Activated CD4-positive, alpha-beta T cell treated with anti-CD3 and anti-CD28 coated beads for 36 hours (primary cell): ENCODE results near the gene COPB1. TPM values are rescaled to one million over a fixed set of nuclear protein-coding genes. Genes with fewer than 3 reads are reported as not detected.

Source experiments
- ATAC-seq: fragments of 200-7000 bp; cut with Tn5 transposase; one replicate; pipeline ENCODE4 v1.10.0; 2021; ENCODE audit warnings: mild to moderate bottlenecking, moderate library complexity
- CTCF ChIA-PET: fragments of 350-600 bp; sonication (Branson Sonifier 250); formaldehyde crosslinking; loops from one replicate; lab custom pipeline; 2021; ENCODE audit warnings: antibody characterized with exemption; lab: Charles Lee
- POLR2A ChIA-PET: fragments of 350-600 bp; sonication (Branson Sonifier 250); formaldehyde crosslinking; loops from one replicate; lab custom pipeline; 2021; ENCODE audit warnings: antibody characterized with exemption, inconsistent platforms; lab: Charles Lee
- DNase-seq: peaks from one replicate; pipeline ENCODE4 v3.0.0-alpha.2; 2020
- H3K27ac Mint-ChIP-seq: one replicate; pipeline ENCODE4 v1.8.0; 2021; ENCODE audit warnings: mixed read lengths
- H3K27me3 Mint-ChIP-seq: one replicate; pipeline ENCODE4 v1.8.0; 2021; ENCODE audit warnings: mixed read lengths
- H3K36me3 Mint-ChIP-seq: one replicate; pipeline ENCODE4 v1.8.0; 2021; ENCODE audit warnings: low read depth, mixed read lengths
- H3K4me1 Mint-ChIP-seq: one replicate; pipeline ENCODE4 v1.8.0; 2021; ENCODE audit warnings: mixed read lengths
- H3K4me3 Mint-ChIP-seq: one replicate; pipeline ENCODE4 v1.8.0; 2021; ENCODE audit warnings: mild to moderate bottlenecking, moderate library complexity, mixed read lengths
- H3K9me3 Mint-ChIP-seq: one replicate; pipeline ENCODE4 v1.8.0; 2021; ENCODE audit warnings: low read depth, mixed read lengths
- intact Hi-C, 2 experiments: fragments of 100-400 bp; cut with DNase I in 1 of 2; cut with micrococcal nuclease in 1 of 2; formaldehyde crosslinking; loops; one replicate each; pipeline versions ENCODE4 v1.14.2 to v1.15.1; 2022 to 2024; cut with DNase I, micrococcal nuclease
- total RNA-seq, 2 experiments: library from RNA; stranded (reverse); gene quantifications; one replicate each; pipeline ENCODE4 v1.2.3, GENCODE V29; 2021

COPB1 gene
- total RNA-seq, 2 experiments from 2014 or later, result 102 to 106 TPM

GRCh38 chr11:14518820-14519219 lies 19.2 kb upstream of the COPB1 start:
- ATAC-seq (no peak), DNase-seq (no peak)
- POLR2A ChIA-PET, result interaction anchor here (0.6 kb wide), 1 partner anchor 384 kb away, joined by 3 read pairs; no protein-coding TSS in a partner anchor
- no peaks in the 10 kb centered on the region for H3K27me3 Mint-ChIP-seq
- H3K36me3 Mint-ChIP-seq, result peaks cover 38% of the 10 kb centered on the region
- intact Hi-C loops, result no loop called here
- peaks cover 25% of the 10 kb centered on the region for H3K4me1 Mint-ChIP-seq
- H3K4me3 Mint-ChIP-seq, result peak overlapping the region; percentile 93
- H3K27ac Mint-ChIP-seq, result peak overlapping the region; percentile 95
- CTCF ChIA-PET, result interaction anchor here (2.3 kb wide), 1 partner anchor 389 kb away, joined by 13 read pairs; no protein-coding TSS in a partner anchor
- no peaks in the 10 kb centered on the region for H3K9me3 Mint-ChIP-seq

GRCh38 chr11:14513800-14514199 lies 14.2 kb upstream of the COPB1 start:
- Mint-ChIP-seq H3K27me3 (no peaks in the 10 kb centered on the region), H3K4me1 (peaks cover 20% of the 10 kb centered on the region), H3K9me3 (no peaks in the 10 kb centered on the region), H3K36me3 (peaks cover 56% of the 10 kb centered on the region), H3K4me3 (no peak overlapping the region), H3K27ac (no peak overlapping the region)
- ChIA-PET POLR2A (no interaction called here), CTCF (interaction anchor here (0.7 to 0.9 kb wide), 2 partner anchors 391 to 393 kb away, joined by 3 read pairs; no protein-coding TSS in a partner anchor)
- ATAC-seq (no peak), DNase-seq (no peak)
- intact Hi-C loops, result loop anchor here in 1 of 2 experiments (5.0 kb wide), 1 partner anchor 36 kb away; no protein-coding TSS in a partner anchor

- Mint-ChIP-seq H3K27ac (peak overlapping the region; percentile 10), H3K27me3 (no peaks in the 10 kb centered on the region), H3K4me3 (no peak overlapping the region), H3K9me3 (no peaks in the 10 kb centered on the region), H3K36me3 (peaks cover 54% of the 10 kb centered on the region), H3K4me1 (peaks cover 8% of the 10 kb centered on the region)
- ChIA-PET CTCF (no interaction called here), POLR2A (no interaction called here)
- intact Hi-C loops, result no loop called here
- DNase-seq (no peak), ATAC-seq (no peak)
Observed at GRCh38 chr11:14506532-14506931, 6.9 kb upstream of the COPB1 start.

- peak overlapping the region; percentile 24 for H3K27ac Mint-ChIP-seq
- intact Hi-C loops, result no loop called here
- H3K4me1 Mint-ChIP-seq, result peaks cover 11% of the 10 kb centered on the region
- H3K36me3 Mint-ChIP-seq, result peaks cover 41% of the 10 kb centered on the region
- H3K9me3 Mint-ChIP-seq, result no peaks in the 10 kb centered on the region
- ChIA-PET CTCF (interaction anchor here (0.5 to 0.9 kb wide), 2 partner anchors 14 to 17 kb away, joined by 3 to 4 read pairs; partner anchors contain the start of gene PSMA1), POLR2A (interaction anchor here (0.5 kb wide), 1 partner anchor 13 kb away, joined by 6 read pairs; no protein-coding TSS in a partner anchor)
- no peak overlapping the region for H3K4me3 Mint-ChIP-seq
- ATAC-seq (no peak), DNase-seq (no peak)
- H3K27me3 Mint-ChIP-seq, result no peaks in the 10 kb centered on the region
Observed at GRCh38 chr11:14503023-14503422, 3.4 kb upstream of the COPB1 start.

- ATAC-seq (no peak), DNase-seq (no peak)
- intact Hi-C loops, result no loop called here
- H3K4me3 Mint-ChIP-seq, result no peak overlapping the region
- no peaks in the 10 kb centered on the region for H3K27me3 Mint-ChIP-seq
- H3K9me3 Mint-ChIP-seq, result no peaks in the 10 kb centered on the region
- POLR2A ChIA-PET, result interaction anchor here (1.3 kb wide), 1 partner anchor 8 kb away, joined by 3 read pairs; no protein-coding TSS in a partner anchor
- peaks cover 20% of the 10 kb centered on the region for H3K4me1 Mint-ChIP-seq
- CTCF ChIA-PET, result no interaction called here
- no peak overlapping the region for H3K27ac Mint-ChIP-seq
- peaks cover 45% of the 10 kb centered on the region for H3K36me3 Mint-ChIP-seq
Observed at GRCh38 chr11:14502039-14502438, 2.4 kb upstream of the COPB1 start.

- H3K4me3 Mint-ChIP-seq, result peak overlapping the region; percentile 87
- POLR2A ChIA-PET, result interaction anchor here (0.6 to 1.9 kb wide), 4 partner anchors 18 to 392 kb away, joined by 3 to 5 read pairs (median 4); partner anchors contain the start of genes CYP2R1 and PSMA1
- no peaks in the 10 kb centered on the region for H3K27me3 Mint-ChIP-seq
- intact Hi-C loops, result no loop called here
- ATAC-seq, result peak; percentile 53
- H3K9me3 Mint-ChIP-seq, result no peaks in the 10 kb centered on the region
- H3K4me1 Mint-ChIP-seq, result peaks cover 30% of the 10 kb centered on the region
- DNase-seq, result peak; percentile 66
- CTCF ChIA-PET, result interaction anchor here (0.6 to 1.6 kb wide), 7 partner anchors 10 to 530 kb away, joined by 3 to 6 read pairs (median 4); no protein-coding TSS in a partner anchor
- peak overlapping the region; percentile 95 for H3K27ac Mint-ChIP-seq
- peaks cover 42% of the 10 kb centered on the region for H3K36me3 Mint-ChIP-seq
Observed at GRCh38 chr11:14500181-14500651, 605 bp upstream of the COPB1 start.

- Mint-ChIP-seq H3K4me1 (peaks cover 35% of the 10 kb centered on the region), H3K27ac (peak overlapping the region; percentile 95), H3K27me3 (no peaks in the 10 kb centered on the region), H3K36me3 (peaks cover 38% of the 10 kb centered on the region), H3K9me3 (no peaks in the 10 kb centered on the region), H3K4me3 (peak overlapping the region; percentile 87)
- intact Hi-C loops, result loop anchor here (1.0 to 2.0 kb wide), 6 partner anchors 21 to 830 kb away; partner anchors contain the start of genes PSMA1 (in 2 of the 2), FAR1 (in 1 of the 2) and RRAS2 (in 1 of the 2)
- CTCF ChIA-PET, result interaction anchor here (1.1 kb wide), 1 partner anchor 290 kb away, joined by 3 read pairs; no protein-coding TSS in a partner anchor
- ATAC-seq (peak; percentile 35), DNase-seq (peak; percentile 61)
- POLR2A ChIA-PET, result no interaction called here
Observed at GRCh38 chr11:14499178-14499559, 442 bp downstream of the COPB1 start.

- Mint-ChIP-seq H3K36me3 (peaks cover 52% of the 10 kb centered on the region), H3K4me3 (no peak overlapping the region), H3K27ac (peak overlapping the region; percentile 79), H3K9me3 (no peaks in the 10 kb centered on the region), H3K4me1 (peaks cover 14% of the 10 kb centered on the region), H3K27me3 (no peaks in the 10 kb centered on the region)
- ATAC-seq (no peak), DNase-seq (no peak)
- CTCF ChIA-PET, result interaction anchor here (0.6 to 2.7 kb wide), 10 partner anchors 8 to 505 kb away, joined by 3 to 15 read pairs (median 4); no protein-coding TSS in a partner anchor
- POLR2A ChIA-PET, result no interaction called here
- intact Hi-C loops, result no loop called here
Observed at GRCh38 chr11:14480716-14481115, 18.9 kb downstream of the COPB1 start.

GRCh38 chr11:14471127-14471526 lies 28.5 kb downstream of the COPB1 start:
- ChIA-PET CTCF (interaction anchor here (1.4 to 2.1 kb wide), 2 partner anchors 17 to 170 kb away, joined by 3 to 8 read pairs; no protein-coding TSS in a partner anchor), POLR2A (interaction anchor here (0.5 kb wide), 1 partner anchor 152 kb away, joined by 3 read pairs; no protein-coding TSS in a partner anchor)
- DNase-seq (no peak), ATAC-seq (no peak)
- Mint-ChIP-seq H3K36me3 (peaks cover 76% of the 10 kb centered on the region), H3K9me3 (no peaks in the 10 kb centered on the region), H3K4me3 (no peak overlapping the region), H3K27ac (peak overlapping the region; percentile 49), H3K4me1 (peaks cover 42% of the 10 kb centered on the region), H3K27me3 (no peaks in the 10 kb centered on the region)
- intact Hi-C loops, result no loop called here

- H3K27me3 Mint-ChIP-seq, result no peaks in the 10 kb centered on the region
- ChIA-PET CTCF (interaction anchor here (0.6 to 3.5 kb wide), 3 partner anchors 22 to 162 kb away, joined by 3 to 21 read pairs (median 3); no protein-coding TSS in a partner anchor), POLR2A (interaction anchor here (0.7 kb wide), 1 partner anchor 47 kb away, joined by 6 read pairs; no protein-coding TSS in a partner anchor)
- ATAC-seq (no peak), DNase-seq (no peak)
- H3K4me3 Mint-ChIP-seq, result no peak overlapping the region
- no peak overlapping the region for H3K27ac Mint-ChIP-seq
- H3K36me3 Mint-ChIP-seq, result peaks cover 41% of the 10 kb centered on the region
- intact Hi-C loops, result loop anchor here in 1 of 2 experiments (1.0 kb wide), 1 partner anchor 36 kb away; the partner anchor contains the start of gene COPB1
- no peaks in the 10 kb centered on the region for H3K9me3 Mint-ChIP-seq
- H3K4me1 Mint-ChIP-seq, result peaks cover 10% of the 10 kb centered on the region
Observed at GRCh38 chr11:14463623-14464022, 36.0 kb downstream of the COPB1 start.

- intact Hi-C loops, result no loop called here
- CTCF ChIA-PET, result interaction anchor here (0.8 to 1.9 kb wide), 6 partner anchors 8 to 448 kb away, joined by 3 to 5 read pairs (median 4); no protein-coding TSS in a partner anchor
- Mint-ChIP-seq H3K36me3 (peaks cover 26% of the 10 kb centered on the region), H3K4me3 (no peak overlapping the region), H3K27me3 (no peaks in the 10 kb centered on the region), H3K9me3 (no peaks in the 10 kb centered on the region), H3K4me1 (no peaks in the 10 kb centered on the region), H3K27ac (peak overlapping the region; percentile 9)
- POLR2A ChIA-PET, result interaction anchor here (0.6 kb wide), 2 partner anchors 19 to 591 kb away, joined by 3 to 4 read pairs; no protein-coding TSS in a partner anchor
- ATAC-seq, result no peak
- no peak for DNase-seq
Observed at GRCh38 chr11:14460147-14460546, 39.5 kb downstream of the COPB1 start.
